ENCODE data around the gene BFSP2.
A peak's percentile ranks its signal among the peaks of the same experiment; 100 is the strongest.
"Not testable (repeated sequence)": the region's sequence is repeated elsewhere in the genome, so short reads cannot be mapped to it uniquely, and the experiment has no call there.

The BFSP2 gene

DNA sequence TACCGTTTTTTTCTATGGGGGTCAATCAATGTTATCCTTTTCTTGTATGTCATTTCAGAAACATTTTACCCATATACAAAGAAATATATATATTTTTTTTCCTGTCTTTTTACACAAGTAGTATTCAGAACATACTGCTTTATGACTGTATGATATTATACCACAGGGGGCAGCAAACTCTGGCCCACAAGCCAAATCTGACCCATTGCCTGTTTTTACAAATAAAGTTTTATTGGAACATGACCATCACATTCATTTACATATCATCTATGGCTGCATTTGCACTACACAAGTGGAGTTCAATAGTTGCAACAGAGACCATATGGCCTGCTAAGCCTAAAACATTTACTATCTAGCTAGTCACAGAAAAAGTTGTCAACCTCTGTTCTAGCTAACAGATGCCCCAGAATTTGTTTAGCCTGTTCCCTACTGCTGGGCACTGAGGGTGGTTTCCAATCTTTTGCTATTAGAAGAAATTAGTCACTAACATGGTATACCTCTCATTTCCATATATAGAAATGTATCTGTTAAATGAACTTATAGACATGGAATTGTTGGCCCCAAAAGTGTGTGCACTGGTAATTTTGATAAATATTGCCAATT lies 57.7 kb downstream of the BFSP2 start:
- no peak for DNase-seq

DNA sequence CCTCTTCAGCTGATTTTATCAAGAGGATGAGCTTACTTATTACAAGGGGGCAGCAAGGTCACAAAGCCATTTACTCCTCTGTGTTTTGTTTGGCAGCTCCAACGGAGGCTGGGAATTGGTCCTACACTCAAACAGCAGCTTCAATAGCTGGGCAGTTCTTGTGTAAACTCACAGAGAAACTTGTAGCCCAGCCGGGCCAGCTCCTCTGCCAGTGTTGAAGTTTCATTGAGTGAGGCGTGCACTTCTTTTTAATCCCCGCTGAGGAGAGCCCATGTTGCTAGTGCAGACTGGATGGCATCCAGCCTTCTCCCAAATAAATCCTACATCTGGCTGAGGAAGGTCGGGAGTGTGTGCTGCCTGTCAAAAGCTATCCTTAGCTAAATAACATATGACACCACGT lies 59.5 kb downstream of the BFSP2 start:
- DNase-seq, result no peak

GRCh38 chr3:133460809-133461208 lies 61.0 kb downstream of the BFSP2 start:
- no peak for DNase-seq

DNA sequence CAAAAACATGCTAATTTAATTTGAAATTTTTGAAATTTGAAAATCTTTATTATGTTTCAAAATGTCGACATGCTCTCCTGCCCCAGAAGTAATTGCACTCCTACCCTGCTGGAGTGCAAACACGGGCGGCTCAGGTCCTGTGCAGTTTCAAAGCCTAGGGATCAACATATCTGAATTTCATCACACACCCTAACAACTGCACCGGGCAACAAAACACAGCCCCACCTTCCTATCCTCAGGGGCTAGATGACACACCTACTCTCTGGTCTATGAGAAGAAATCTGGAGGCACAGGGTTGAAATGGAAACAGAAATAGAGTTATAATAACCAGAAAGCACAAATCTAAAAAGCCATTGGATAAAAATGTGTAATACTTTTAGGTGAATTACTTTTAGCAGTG lies 61.4 kb downstream of the BFSP2 start:
- no peak for DNase-seq

DNA sequence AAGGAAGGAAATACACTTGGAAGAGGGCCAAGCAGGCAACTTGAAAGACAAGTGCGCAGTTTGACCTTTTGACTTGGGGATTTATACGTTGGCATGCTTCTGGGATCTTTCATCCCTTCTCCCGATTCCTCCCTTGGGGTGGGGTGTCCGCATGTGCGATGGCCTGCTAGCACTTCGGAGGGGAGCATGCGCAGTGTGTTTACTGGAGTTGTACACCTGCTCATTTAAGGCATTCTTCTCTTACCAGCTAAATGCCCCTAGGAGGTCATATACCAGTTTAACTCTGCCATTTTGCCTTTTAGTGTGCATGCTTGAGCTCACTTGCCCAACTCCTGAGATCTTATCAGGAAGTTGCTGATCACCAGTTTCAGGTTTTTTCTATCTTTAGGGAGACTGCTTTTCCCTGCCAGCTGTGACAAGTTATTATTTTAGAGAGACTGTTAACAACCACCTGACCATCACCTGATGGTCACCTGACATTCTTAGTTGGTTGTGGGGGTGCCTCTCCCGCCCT lies 63.5 kb downstream of the BFSP2 start:
- DNase-seq, result peak; percentile 33

DNA sequence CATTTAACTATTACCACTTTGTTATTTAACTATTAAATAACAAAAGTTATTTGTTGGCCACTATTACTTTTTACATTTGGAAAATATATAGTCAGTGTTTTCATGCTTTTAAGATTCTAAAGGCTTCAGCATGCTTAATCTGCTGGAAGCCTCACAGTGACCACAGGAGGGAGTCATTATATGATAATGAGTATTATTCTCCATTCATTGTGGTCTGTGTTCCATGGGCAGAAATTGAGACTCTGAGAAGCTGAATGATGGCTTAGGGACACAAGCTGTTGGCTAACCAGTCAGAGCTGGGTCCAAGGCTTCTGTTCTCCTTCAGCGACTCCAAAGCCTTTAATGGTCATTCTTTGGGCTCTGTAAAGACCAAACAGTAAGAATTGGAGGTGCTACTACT lies 64.7 kb downstream of the BFSP2 start:
- DNase-seq, result no peak

GRCh38 chr3:133466531-133467386 lies 66.9 kb downstream of the BFSP2 start:
- no peak for DNase-seq

- no peak for DNase-seq
These were observed 67.9 kb downstream of the BFSP2 start for GRCh38 chr3:133467780-133468179.

DNA sequence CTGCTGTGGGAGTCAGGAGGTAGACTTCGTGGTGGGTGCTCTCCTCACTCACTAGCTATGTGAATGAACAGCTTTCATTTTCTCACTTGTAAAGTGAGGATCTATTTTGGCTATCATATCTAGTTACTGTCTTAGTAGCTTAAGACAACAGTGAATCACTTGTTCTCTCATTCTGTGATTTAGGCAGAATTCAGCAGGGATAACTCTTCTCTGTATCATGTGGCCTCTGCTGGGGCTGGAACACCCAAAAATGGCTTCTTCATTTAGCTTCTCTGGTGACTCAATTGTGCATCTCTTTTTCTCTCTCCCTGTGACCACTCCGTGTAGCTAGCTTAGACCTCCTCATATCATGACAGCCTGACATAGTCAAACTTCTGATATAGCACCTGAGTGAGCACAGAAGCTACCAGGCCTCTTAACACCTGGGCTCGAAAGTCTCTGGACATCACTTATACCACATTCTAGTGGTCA lies 68.4 kb downstream of the BFSP2 start:
- no peak for DNase-seq

GRCh38 chr3:133469140-133469731 lies 69.4 kb downstream of the BFSP2 start:
- DNase-seq, result no peak

- no peak for DNase-seq
These were observed 72.4 kb downstream of the BFSP2 start for GRCh38 chr3:133472242-133472641.

DNA sequence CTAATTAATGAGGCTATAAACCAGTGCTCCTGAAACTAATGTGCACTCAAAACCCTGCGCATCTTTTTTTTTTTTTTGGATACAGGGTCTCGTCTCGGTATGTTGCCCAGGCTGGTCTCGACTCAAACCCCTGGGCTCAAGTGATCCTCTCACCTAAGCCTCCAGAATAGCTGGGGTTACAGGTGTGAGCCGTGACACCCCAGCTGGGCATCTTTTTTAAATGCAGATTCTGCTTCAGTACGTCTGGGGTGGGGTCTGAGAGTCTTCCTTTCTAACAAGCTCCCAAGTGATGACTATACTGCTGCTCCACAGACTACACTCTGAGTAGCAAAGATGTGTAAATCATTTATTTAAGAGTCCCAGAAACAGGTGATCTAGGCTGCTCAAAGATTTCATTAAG lies 73.0 kb downstream of the BFSP2 start:
- no peak for DNase-seq

DNA sequence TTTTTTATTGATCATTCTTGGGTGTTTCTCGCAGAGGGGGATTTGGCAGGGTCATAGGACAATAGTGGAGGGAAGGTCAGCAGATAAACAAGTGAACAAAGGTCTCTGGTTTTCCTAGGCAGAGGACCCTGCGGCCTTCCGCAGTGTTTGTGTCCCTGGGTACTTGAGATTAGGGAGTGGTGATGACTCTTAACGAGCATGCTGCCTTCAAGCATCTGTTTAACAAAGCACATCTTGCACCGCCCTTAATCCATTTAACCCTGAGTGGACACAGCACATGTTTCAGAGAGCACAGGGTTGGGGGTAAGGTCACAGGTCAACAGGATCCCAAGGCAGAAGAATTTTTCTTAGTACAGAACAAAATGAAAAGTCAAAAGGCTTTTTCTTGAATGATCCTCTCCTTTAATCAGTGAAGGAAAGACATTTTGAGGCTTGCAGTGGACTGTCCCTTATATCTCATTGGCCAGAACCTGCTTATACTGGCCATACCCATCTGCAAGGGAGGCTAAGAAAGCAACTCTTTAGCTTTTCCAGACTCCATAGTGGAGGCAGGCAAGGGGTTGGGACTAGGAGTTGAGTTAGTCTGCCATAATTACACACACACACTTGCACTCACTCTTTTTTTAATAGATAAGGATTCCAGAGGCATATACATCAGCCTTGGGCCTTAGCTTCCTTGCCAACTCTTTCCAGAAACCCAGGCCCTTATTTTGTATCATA lies 73.8 kb downstream of the BFSP2 start:
- DNase-seq, result not testable (repeated sequence)

GRCh38 chr3:133474251-133474801 lies 74.5 kb downstream of the BFSP2 start:
- no peak for DNase-seq

DNA sequence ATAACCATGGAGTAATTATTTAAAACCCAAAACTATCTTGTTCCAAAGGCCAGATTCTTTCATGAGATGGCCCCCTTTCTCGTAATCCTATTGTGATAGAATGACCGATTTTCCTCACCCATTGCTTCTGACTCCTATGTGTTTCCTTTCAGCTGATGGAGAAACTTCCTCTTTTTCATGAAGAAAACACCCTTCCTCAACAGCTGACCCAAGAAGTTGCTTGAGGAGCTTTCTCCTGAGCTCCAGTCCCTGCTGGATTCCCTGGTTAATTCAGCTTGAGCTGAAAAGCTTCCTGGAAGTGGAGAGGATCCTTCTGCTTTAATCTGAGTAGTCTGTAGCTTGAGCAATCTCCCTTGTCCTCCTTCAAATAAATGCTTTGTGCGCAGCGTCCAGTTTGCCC lies 75.0 kb downstream of the BFSP2 start:
- DNase-seq, result no peak

GRCh38 chr3:133475245-133476010 lies 75.6 kb downstream of the BFSP2 start:
- no peak for DNase-seq

DNA sequence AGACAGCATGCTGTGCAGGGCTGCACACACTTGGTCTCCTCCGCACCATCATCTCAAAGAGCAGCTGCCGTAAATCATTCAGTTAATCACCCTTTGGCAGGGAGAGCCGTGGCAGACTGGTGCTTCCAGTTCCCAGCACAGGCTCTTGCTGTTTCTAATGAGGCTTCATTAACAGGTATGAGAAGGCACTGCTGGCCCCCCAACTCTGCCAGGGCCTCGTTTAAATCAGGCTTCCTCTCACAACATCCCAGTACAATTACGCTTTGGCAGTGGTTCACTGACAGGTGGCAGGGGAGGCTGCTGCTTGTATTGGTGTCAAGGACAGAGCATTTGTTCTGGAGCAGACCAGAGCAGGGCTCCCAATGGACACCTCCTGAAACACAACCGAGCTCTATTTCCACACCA lies 77.1 kb downstream of the BFSP2 start:
- DNase-seq, result peak; percentile 98

- no peak for DNase-seq
These were observed 77.6 kb downstream of the BFSP2 start for GRCh38 chr3:133477487-133477886.

DNA sequence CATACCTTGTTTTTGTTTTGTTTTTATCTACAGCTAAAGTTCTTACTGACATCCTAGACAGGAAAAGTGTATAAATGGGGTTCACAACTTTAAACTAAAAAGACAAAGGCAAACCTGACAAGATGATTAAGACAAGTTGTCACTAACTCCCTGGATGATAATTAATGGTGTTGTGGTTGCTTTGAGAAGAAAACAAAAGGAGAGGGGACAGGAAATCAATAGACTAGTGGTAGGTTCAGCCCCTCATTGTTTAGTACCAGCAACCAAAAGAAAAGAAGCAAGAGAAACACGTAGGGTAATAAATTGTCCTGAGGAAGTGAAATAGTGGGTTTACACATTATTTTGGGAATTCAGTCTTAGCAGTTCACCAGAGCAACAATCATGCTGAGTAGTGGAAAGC lies 78.8 kb downstream of the BFSP2 start:
- no peak for DNase-seq

GRCh38 chr3:133479401-133479800 lies 79.5 kb downstream of the BFSP2 start:
- no peak for DNase-seq

DNA sequence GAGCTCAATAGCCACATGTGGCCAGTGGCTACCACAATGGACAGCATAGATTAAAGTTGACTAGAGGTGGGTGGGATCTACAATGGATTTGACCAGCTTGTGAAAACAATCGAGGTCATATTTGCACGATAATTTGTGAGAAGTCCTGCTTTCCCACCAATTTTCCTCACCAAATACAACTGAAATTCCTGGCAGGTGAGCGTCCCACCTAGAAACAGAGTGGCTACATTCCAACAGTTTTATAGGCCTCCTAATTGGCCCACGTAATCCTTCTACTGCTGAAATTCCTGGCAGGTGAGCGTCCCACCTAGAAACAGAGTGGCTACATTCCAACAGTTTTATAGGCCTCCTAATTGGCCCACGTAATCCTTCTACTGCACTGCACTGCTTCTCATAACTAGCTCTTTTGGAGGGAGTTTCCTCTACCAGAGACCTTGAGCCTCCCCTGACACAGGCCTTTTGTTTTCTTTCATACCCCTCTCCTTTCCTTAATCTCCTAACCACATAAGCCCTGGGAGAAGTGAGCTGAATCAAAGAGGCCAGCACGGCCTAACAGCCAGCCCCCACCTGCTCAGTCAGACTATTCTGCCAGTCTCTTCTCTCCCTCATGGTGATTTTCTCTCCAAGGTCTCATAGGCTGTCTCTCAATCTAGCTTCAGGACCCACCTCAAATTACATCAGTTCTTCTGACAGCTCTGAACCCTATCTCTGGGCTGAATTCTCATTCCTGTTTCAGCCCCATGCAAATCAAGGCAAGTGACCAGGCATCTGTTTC lies 80.2 kb downstream of the BFSP2 start:
- DNase-seq, result no peak
